ENCODE results near the gene ZNF593. TPM values are rescaled to one million over a fixed set of nuclear protein-coding genes. Genes with fewer than 3 reads are reported as not detected.

The ZNF593 gene
- total RNA-seq, 2 donors from 2014 or later = 44.5 to 50.7 TPM

GRCh38 chr1:26145960-26146294 is 23.8 kb upstream of the ZNF593 start:
- WGBS = 53% methylated on average over 6 of the region's 6 CpGs
- no peaks in the 10 kb centered on the region for H3K36me3 ChIP-seq
- H3K27me3 ChIP-seq (replicated peaks; ENCODE audit: insufficient read depth) = no peaks in the 10 kb centered on the region
- TF ChIP-seq CTCF (IDR thresholded peaks at IDR 0.05) = no peak
- TF ChIP-seq POLR2A (IDR thresholded peaks at IDR 0.05) = no peak
- TF ChIP-seq POLR2AphosphoS5 (IDR thresholded peaks at IDR 0.05) = no peak
- no peak for DNase-seq (ENCODE audit: low spot score)
- no peak overlapping the region for H3K27ac ChIP-seq
- H3K4me1 ChIP-seq (replicated peaks) = no peaks in the 10 kb centered on the region
- intact Hi-C loops (cut with DNase I) = loop anchor here (1.0 to 5.0 kb wide), 2 partner anchors 41 to 109 kb away; no protein-coding TSS in a partner anchor
- H3K9me3 ChIP-seq = no peaks in the 10 kb centered on the region
- no peak overlapping the region for H3K4me3 ChIP-seq

GRCh38 chr1:26148887-26149286 is 20.8 kb upstream of the ZNF593 start:
- Histone ChIP-seq H3K9me3 (no peaks in the 10 kb centered on the region), H3K4me3 (no peak overlapping the region), H3K27me3 (replicated peaks; ENCODE audit: insufficient read depth) (no peaks in the 10 kb centered on the region), H3K27ac (no peak overlapping the region), H3K36me3 (no peaks in the 10 kb centered on the region), H3K4me1 (replicated peaks) (no peaks in the 10 kb centered on the region)
- TF ChIP-seq CTCF (IDR thresholded peaks at IDR 0.05) = no peak
- TF ChIP-seq POLR2A (IDR thresholded peaks at IDR 0.05) = no peak
- TF ChIP-seq POLR2AphosphoS5 (IDR thresholded peaks at IDR 0.05) = no peak
- intact Hi-C loops (cut with DNase I) = loop anchor here (5.0 kb wide), 1 partner anchor 112 kb away; no protein-coding TSS in a partner anchor
- no peak for DNase-seq (ENCODE audit: low spot score)

- peaks cover 4% of the 10 kb centered on the region for H3K27me3 ChIP-seq (replicated peaks; ENCODE audit: insufficient read depth)
- H3K4me3 ChIP-seq = no peak overlapping the region
- WGBS = 55% methylated on average over 5 of the region's 5 CpGs
- H3K9me3 ChIP-seq = no peaks in the 10 kb centered on the region
- intact Hi-C loops (cut with DNase I) = no loop called here
- TF ChIP-seq POLR2A (IDR thresholded peaks at IDR 0.05) (no peak), CTCF (IDR thresholded peaks at IDR 0.05) (no peak)
- H3K27ac ChIP-seq = no peak overlapping the region
- H3K36me3 ChIP-seq = no peaks in the 10 kb centered on the region
- H3K4me1 ChIP-seq (replicated peaks) = no peaks in the 10 kb centered on the region
- no peak for DNase-seq (ENCODE audit: low spot score)
Measured at GRCh38 chr1:26153966-26154532, 15.7 kb upstream of the ZNF593 start.

GRCh38 chr1:26154750-26155149 is 15.0 kb upstream of the ZNF593 start:
- Histone ChIP-seq H3K4me3 (no peak overlapping the region), H3K27me3 (replicated peaks; ENCODE audit: insufficient read depth) (peaks cover 4% of the 10 kb centered on the region), H3K9me3 (no peaks in the 10 kb centered on the region), H3K4me1 (replicated peaks) (no peaks in the 10 kb centered on the region), H3K36me3 (no peaks in the 10 kb centered on the region), H3K27ac (no peak overlapping the region)
- intact Hi-C loops (cut with DNase I) = no loop called here
- 43% methylated on average over 9 of the region's 9 CpGs for WGBS
- no peak for TF ChIP-seq CTCF (IDR thresholded peaks at IDR 0.05)
- no peak for TF ChIP-seq POLR2A (IDR thresholded peaks at IDR 0.05)
- no peak for TF ChIP-seq POLR2AphosphoS5 (IDR thresholded peaks at IDR 0.05)
- DNase-seq (ENCODE audit: low spot score) = no peak
